ENCODE results near the gene NDUFAF5.

NDUFAF5 gene

GRCh38 chr20:13822459-13822858, 37.6 kb downstream of the NDUFAF5 start:
- no peak for DNase-seq (ENCODE audit: low read depth in 2 of 2)

- no peak for DNase-seq (ENCODE audit: low read depth in 2 of 2)
Measured at GRCh38 chr20:13824459-13824858, 39.6 kb downstream of the NDUFAF5 start.

- DNase-seq (ENCODE audit: low read depth in 2 of 2) = no peak
Measured at GRCh38 chr20:13825465-13825864, 40.6 kb downstream of the NDUFAF5 start.

GRCh38 chr20:13831476-13831875, 46.6 kb downstream of the NDUFAF5 start:
- no peak for DNase-seq (ENCODE audit: low read depth in 2 of 2)

- no peak for DNase-seq (ENCODE audit: low read depth in 2 of 2)
Measured at GRCh38 chr20:13838664-13839063, 53.8 kb downstream of the NDUFAF5 start.

- DNase-seq (ENCODE audit: low read depth in 2 of 2) = no peak
Measured at GRCh38 chr20:13839421-13840092, 54.7 kb downstream of the NDUFAF5 start.

- no peak for DNase-seq (ENCODE audit: low read depth in 2 of 2)
Measured at GRCh38 chr20:13840093-13840465, 55.3 kb downstream of the NDUFAF5 start.

GRCh38 chr20:13841206-13841605, 56.4 kb downstream of the NDUFAF5 start:
- no peak for DNase-seq (ENCODE audit: low read depth in 2 of 2)

GRCh38 chr20:13844296-13844695, 59.5 kb downstream of the NDUFAF5 start:
- no peak for DNase-seq (ENCODE audit: low read depth in 2 of 2)

GRCh38 chr20:13851279-13851678, 66.5 kb downstream of the NDUFAF5 start:
- DNase-seq (ENCODE audit: low read depth in 2 of 2) = no peak

- DNase-seq (ENCODE audit: low read depth in 2 of 2) = no peak
Measured at GRCh38 chr20:13852306-13852705, 67.5 kb downstream of the NDUFAF5 start.

GRCh38 chr20:13855613-13856012, 70.8 kb downstream of the NDUFAF5 start:
- no peak for DNase-seq (ENCODE audit: low read depth in 2 of 2)

GRCh38 chr20:13856354-13856753, 71.5 kb downstream of the NDUFAF5 start:
- no peak for DNase-seq (ENCODE audit: low read depth in 2 of 2)

- no peak for DNase-seq (ENCODE audit: low read depth in 2 of 2)
Measured at GRCh38 chr20:13857304-13857703, 72.5 kb downstream of the NDUFAF5 start.

- DNase-seq (ENCODE audit: low read depth in 2 of 2) = no peak
Measured at GRCh38 chr20:13857961-13858360, 73.1 kb downstream of the NDUFAF5 start.

GRCh38 chr20:13858439-13858838, 73.6 kb downstream of the NDUFAF5 start:
- no peak for DNase-seq (ENCODE audit: low read depth in 2 of 2)

GRCh38 chr20:13858871-13859270, 74.0 kb downstream of the NDUFAF5 start:
- no peak for DNase-seq (ENCODE audit: low read depth in 2 of 2)

- DNase-seq (ENCODE audit: low read depth in 2 of 2) = no peak
Measured at GRCh38 chr20:13862245-13862644, 77.4 kb downstream of the NDUFAF5 start.

GRCh38 chr20:13863244-13863643, 78.4 kb downstream of the NDUFAF5 start:
- no peak for DNase-seq (ENCODE audit: low read depth in 2 of 2)

- DNase-seq (ENCODE audit: low read depth in 2 of 2) = no peak
Measured at GRCh38 chr20:13865156-13865555, 80.3 kb downstream of the NDUFAF5 start.

GRCh38 chr20:13865791-13866351, 81.0 kb downstream of the NDUFAF5 start:
- DNase-seq (ENCODE audit: low read depth in 2 of 2) = no peak

- no peak for DNase-seq (ENCODE audit: low read depth in 2 of 2)
Measured at GRCh38 chr20:13868331-13868730, 83.5 kb downstream of the NDUFAF5 start.

GRCh38 chr20:13870170-13870748, 85.4 kb downstream of the NDUFAF5 start:
- no peak for DNase-seq (ENCODE audit: low read depth in 2 of 2)

All from stimulated activated CD8-positive, alpha-beta memory T cell treated with anti-CD3 and anti-CD28 coated beads, Interleukin-15, amount 100 ng/mL, for 4 hours (primary cell).